ENCODE measurements around the gene LHPP.
A peak's percentile ranks its signal among the peaks of the same experiment; 100 is the strongest.

LHPP gene

GRCh38 chr10:124544711-124545110 is 83.1 kb downstream of the LHPP start:
- Histone ChIP-seq H3K23ac (ENCODE audit: low read length in 2 of 2) (peak overlapping the region in 1 of 2 experiments; percentile 92), H2AK5ac (ENCODE audit: low read length, severe bottlenecking) (no peak overlapping the region), H3K9me3 (ENCODE audit: control insufficient read depth, low read length) (no peaks in the 10 kb centered on the region), H3K36me3 (ENCODE audit: control insufficient read depth in 1 of 2, insufficient read depth in 2 of 2, low read depth in 1 of 2, low read length in 2 of 2) (no peaks in the 10 kb centered on the region), H3K27me3 (ENCODE audit: control insufficient read depth in 1 of 2, insufficient read depth in 1 of 2, low read length in 2 of 2) (peaks cover 0 to 10% of the 10 kb centered on the region in 2 experiments), H3K27ac (ENCODE audit: low read length, poor library complexity, severe bottlenecking) (no peak overlapping the region), H3K9ac (ENCODE audit: low read length) (no peak overlapping the region), H2BK12ac (ENCODE audit: low read length in 2 of 2) (no peak overlapping the region), H3K4me3 (ENCODE audit: insufficient read depth in 1 of 2, low read depth in 1 of 2, low read length in 2 of 2) (no peak overlapping the region), H4K8ac (ENCODE audit: low read length) (no peak overlapping the region), H3K18ac (ENCODE audit: low read depth in 1 of 2, low read length in 2 of 2) (no peak overlapping the region), H3K4ac (ENCODE audit: low read depth in 1 of 2, low read length in 2 of 2) (no peak overlapping the region), H3K79me1 (replicated peaks; ENCODE audit: low read length, poor library complexity, severe bottlenecking) (no peaks in the 10 kb centered on the region), H4K91ac (ENCODE audit: low read length) (no peak overlapping the region), H3K4me2 (ENCODE audit: low read length, poor library complexity, severe bottlenecking) (no peak overlapping the region), H2BK15ac (ENCODE audit: low read depth, poor library complexity, severe bottlenecking) (no peak overlapping the region), H2BK5ac (ENCODE audit: low read depth, low read length, poor library complexity, severe bottlenecking) (no peak overlapping the region), H3K14ac (ENCODE audit: low read length in 2 of 2) (peak overlapping the region in 1 of 2 experiments; percentile 26), H2BK120ac (ENCODE audit: low read depth, low read length) (no peak overlapping the region), H2AFZ (ENCODE audit: low read depth, low read length) (no peak overlapping the region), H3K4me1 (ENCODE audit: control insufficient read depth, insufficient read depth, low read depth, low read length) (peaks cover 8% of the 10 kb centered on the region)
- 89% methylated on average over 16 of the region's 16 CpGs for WGBS
- DNase-seq: no peak

- Histone ChIP-seq H2BK12ac (ENCODE audit: low read length in 2 of 2) (no peak overlapping the region), H2BK15ac (ENCODE audit: low read depth, poor library complexity, severe bottlenecking) (no peak overlapping the region), H3K14ac (ENCODE audit: low read length in 2 of 2) (no peak overlapping the region), H3K36me3 (ENCODE audit: control insufficient read depth in 1 of 2, insufficient read depth in 2 of 2, low read depth in 1 of 2, low read length in 2 of 2) (no peaks in the 10 kb centered on the region), H3K23ac (ENCODE audit: low read length in 2 of 2) (no peak overlapping the region), H3K79me1 (replicated peaks; ENCODE audit: low read length, poor library complexity, severe bottlenecking) (no peaks in the 10 kb centered on the region), H2BK5ac (ENCODE audit: low read depth, low read length, poor library complexity, severe bottlenecking) (no peak overlapping the region), H3K4me3 (ENCODE audit: insufficient read depth in 1 of 2, low read depth in 1 of 2, low read length in 2 of 2) (no peak overlapping the region), H3K4me1 (ENCODE audit: control insufficient read depth, insufficient read depth, low read depth, low read length) (peaks cover 3% of the 10 kb centered on the region), H2AK5ac (ENCODE audit: low read length, severe bottlenecking) (no peak overlapping the region), H2BK120ac (ENCODE audit: low read depth, low read length) (no peak overlapping the region), H3K27ac (ENCODE audit: low read length, poor library complexity, severe bottlenecking) (no peak overlapping the region), H3K18ac (ENCODE audit: low read depth in 1 of 2, low read length in 2 of 2) (no peak overlapping the region), H3K9ac (ENCODE audit: low read length) (no peak overlapping the region), H4K8ac (ENCODE audit: low read length) (no peak overlapping the region), H3K4ac (ENCODE audit: low read depth in 1 of 2, low read length in 2 of 2) (no peak overlapping the region), H3K9me3 (ENCODE audit: control insufficient read depth, low read length) (no peaks in the 10 kb centered on the region), H3K4me2 (ENCODE audit: low read length, poor library complexity, severe bottlenecking) (no peak overlapping the region), H4K91ac (ENCODE audit: low read length) (no peak overlapping the region), H3K27me3 (ENCODE audit: control insufficient read depth in 1 of 2, insufficient read depth in 1 of 2, low read length in 2 of 2) (peaks cover 0 to 6% of the 10 kb centered on the region in 2 experiments), H2AFZ (ENCODE audit: low read depth, low read length) (no peak overlapping the region)
- WGBS: 80% methylated on average over 18 of the region's 23 CpGs
- DNase-seq: no peak
Measured at GRCh38 chr10:124545351-124546054, 83.9 kb downstream of the LHPP start.

- no peak overlapping the region for H3K4me2 ChIP-seq (ENCODE audit: low read length, poor library complexity, severe bottlenecking)
- H3K27ac ChIP-seq (ENCODE audit: low read length, poor library complexity, severe bottlenecking): no peak overlapping the region
- no peaks in the 10 kb centered on the region for H3K9me3 ChIP-seq (ENCODE audit: control insufficient read depth, low read length)
- no peak overlapping the region for H4K91ac ChIP-seq (ENCODE audit: low read length)
- H3K79me1 ChIP-seq (replicated peaks; ENCODE audit: low read length, poor library complexity, severe bottlenecking): no peaks in the 10 kb centered on the region
- 97% methylated on average over 6 of the region's 9 CpGs for WGBS
- no peak overlapping the region for H2AK5ac ChIP-seq (ENCODE audit: low read length, severe bottlenecking)
- no peak overlapping the region for H2BK5ac ChIP-seq (ENCODE audit: low read depth, low read length, poor library complexity, severe bottlenecking)
- no peak overlapping the region for H2BK12ac ChIP-seq (ENCODE audit: low read length in 2 of 2)
- H2AFZ ChIP-seq (ENCODE audit: low read depth, low read length): no peak overlapping the region
- H3K9ac ChIP-seq (ENCODE audit: low read length): no peak overlapping the region
- H4K8ac ChIP-seq (ENCODE audit: low read length): no peak overlapping the region
- H3K18ac ChIP-seq (ENCODE audit: low read depth in 1 of 2, low read length in 2 of 2): no peak overlapping the region
- DNase-seq: no peak
- no peak overlapping the region for H2BK120ac ChIP-seq (ENCODE audit: low read depth, low read length)
- no peak overlapping the region for H3K4ac ChIP-seq (ENCODE audit: low read depth in 1 of 2, low read length in 2 of 2)
- H3K23ac ChIP-seq (ENCODE audit: low read length in 2 of 2): no peak overlapping the region
- H3K27me3 ChIP-seq (ENCODE audit: control insufficient read depth in 1 of 2, insufficient read depth in 1 of 2, low read length in 2 of 2): peaks cover 0 to 6% of the 10 kb centered on the region in 2 experiments
- H3K14ac ChIP-seq (ENCODE audit: low read length in 2 of 2): no peak overlapping the region
- no peak overlapping the region for H2BK15ac ChIP-seq (ENCODE audit: low read depth, poor library complexity, severe bottlenecking)
- no peak overlapping the region for H3K4me3 ChIP-seq (ENCODE audit: insufficient read depth in 1 of 2, low read depth in 1 of 2, low read length in 2 of 2)
- no peaks in the 10 kb centered on the region for H3K36me3 ChIP-seq (ENCODE audit: control insufficient read depth in 1 of 2, insufficient read depth in 2 of 2, low read depth in 1 of 2, low read length in 2 of 2)
- peaks cover 3% of the 10 kb centered on the region for H3K4me1 ChIP-seq (ENCODE audit: control insufficient read depth, insufficient read depth, low read depth, low read length)
Measured at GRCh38 chr10:124546055-124546369, 84.4 kb downstream of the LHPP start.

GRCh38 chr10:124546957-124547646 is 85.5 kb downstream of the LHPP start:
- Histone ChIP-seq H3K79me1 (replicated peaks; ENCODE audit: low read length, poor library complexity, severe bottlenecking) (no peaks in the 10 kb centered on the region), H2BK12ac (ENCODE audit: low read length in 2 of 2) (no peak overlapping the region), H2AFZ (ENCODE audit: low read depth, low read length) (no peak overlapping the region), H3K4ac (ENCODE audit: low read depth in 1 of 2, low read length in 2 of 2) (no peak overlapping the region), H2BK15ac (ENCODE audit: low read depth, poor library complexity, severe bottlenecking) (no peak overlapping the region), H3K14ac (ENCODE audit: low read length in 2 of 2) (peak overlapping the region in 1 of 2 experiments; percentile 55), H3K9ac (ENCODE audit: low read length) (peak overlapping the region; percentile 29), H3K9me3 (ENCODE audit: control insufficient read depth, low read length) (no peaks in the 10 kb centered on the region), H3K27me3 (ENCODE audit: control insufficient read depth in 1 of 2, insufficient read depth in 1 of 2, low read length in 2 of 2) (no peaks in the 10 kb centered on the region), H2AK5ac (ENCODE audit: low read length, severe bottlenecking) (no peak overlapping the region), H3K23ac (ENCODE audit: low read length in 2 of 2) (no peak overlapping the region), H3K4me3 (ENCODE audit: insufficient read depth in 1 of 2, low read depth in 1 of 2, low read length in 2 of 2) (no peak overlapping the region), H3K18ac (ENCODE audit: low read depth in 1 of 2, low read length in 2 of 2) (peak overlapping the region; percentile 76 to 81), H2BK120ac (ENCODE audit: low read depth, low read length) (no peak overlapping the region), H3K4me2 (ENCODE audit: low read length, poor library complexity, severe bottlenecking) (no peak overlapping the region), H4K8ac (ENCODE audit: low read length) (peak overlapping the region; percentile 90), H3K4me1 (ENCODE audit: control insufficient read depth, insufficient read depth, low read depth, low read length) (peaks cover 3% of the 10 kb centered on the region), H3K27ac (ENCODE audit: low read length, poor library complexity, severe bottlenecking) (no peak overlapping the region), H2BK5ac (ENCODE audit: low read depth, low read length, poor library complexity, severe bottlenecking) (no peak overlapping the region), H4K91ac (ENCODE audit: low read length) (peak overlapping the region; percentile 64), H3K36me3 (ENCODE audit: control insufficient read depth in 1 of 2, insufficient read depth in 2 of 2, low read depth in 1 of 2, low read length in 2 of 2) (no peaks in the 10 kb centered on the region)
- no peak for DNase-seq
- 76% methylated on average over 15 of the region's 15 CpGs for WGBS
